Gastrocnemius medialis (tissue), 4 donors: ENCODE measurements around the gene KDM2B. TPM values are rescaled to one million over a fixed set of nuclear protein-coding genes. Genes with fewer than 3 reads are reported as not detected.

Experiments
- ATAC-seq, 2 donors: fragments of 150-250 bp; one replicate each; pipeline ENCODE4 v1.9.1; 2016
- DNase-seq, 2 donors: peaks; one replicate each; pipeline ENCODE4 v3.0.0-alpha.2; 2019
- H3K27ac ChIP-seq, 4 donors: fragments of 200-600 bp; sonication (generic); 1 replicate in 1 of 4; 2 replicates in 3 of 4; pipeline ENCODE4 v1.5.1; 2016 to 2018; ENCODE audit warnings: mild to moderate bottlenecking in 2 of 4, moderate library complexity in 1 of 4
- H3K27me3 ChIP-seq, 3 donors: fragments of 200-600 bp; sonication (generic) in 2 of 3; 1 replicate in 1 of 3; 2 replicates in 2 of 3; pipeline versions ENCODE4 v1.5.1 to v1.6.0; 2016 to 2019; ENCODE audit warnings: mild to moderate bottlenecking in 1 of 3, moderate library complexity in 1 of 3
- H3K36me3 ChIP-seq, 2 donors: fragments of 200-600 bp; sonication (generic) in 1 of 2; one replicate each; pipeline ENCODE4 v1.5.1; 2017 to 2018
- H3K4me1 ChIP-seq, 2 donors: fragments of 200-600 bp; sonication (generic) in 1 of 2; one replicate each; pipeline ENCODE4 v1.5.1; 2016 to 2017; ENCODE audit warnings: mild to moderate bottlenecking in 2 of 2
- H3K4me3 ChIP-seq, 4 donors: fragments of 200-600 bp; sonication (generic) in 3 of 4; 1 replicate in 1 of 4; 2 replicates in 3 of 4; pipeline ENCODE4 v1.5.1; 2016 to 2019; ENCODE audit warnings: mild to moderate bottlenecking in 2 of 4
- H3K9me3 ChIP-seq, 3 donors: fragments of 200-600 bp; sonication (generic) in 2 of 3; 1 replicate in 1 of 3; 2 replicates in 2 of 3; pipeline ENCODE4 v1.5.1; 2016 to 2019
- CTCF ChIP-seq, 5 experiments: fragments of 450-650 bp in 3 of 5; fragments of 200-600 bp in 2 of 5; sonication (generic) in 2 of 5; IDR thresholded peaks in 4 of 5; conservative IDR thresholded peaks in 1 of 5; 1 replicate in 4 of 5; 2 replicates in 1 of 5; pipeline ENCODE4 v1.5.1; 2016 to 2019; ENCODE audit warnings: antibody characterized with exemption in 5 of 5, mild to moderate bottlenecking in 3 of 5, moderate library complexity in 3 of 5
- POLR2A ChIP-seq, 2 donors: fragments of 450-650 bp; IDR thresholded peaks; one replicate each; pipeline ENCODE4 v1.6.1; 2017; ENCODE audit warnings: antibody characterized with exemption in 2 of 2, mild to moderate bottlenecking in 2 of 2, moderate library complexity in 2 of 2
- in situ Hi-C, 4 donors: fragments of 200-750 bp; cut with MboI; loops; one replicate each; pipeline versions ENCODE4 v1.15.0 to v1.8.0; 2017; ENCODE audit warnings: low sequenced_read_pairs in 4 of 4
- intact Hi-C: fragments of 100-400 bp; cut with DNase I; formaldehyde crosslinking; loops from one replicate; pipeline ENCODE4 v1.15.1; 2023; ENCODE audit warnings: low total_unique reads
- total RNA-seq, 4 donors: library from RNA; depleted of rRNA; stranded (reverse); fragments of >200 nt; gene quantifications; one replicate each; pipeline versions ENCODE4 v1.1.0 to v1.2.3, GENCODE V29; 2016

The KDM2B gene
- total RNA-seq, 4 donors from 2014 or later = 4.8 to 9.4 (median 8.3) TPM

- ATAC-seq = no peak
- H3K4me1 ChIP-seq = peaks cover 4 to 13% of the 10 kb centered on the region in 2 donors
- in situ Hi-C loops = no loop called here
Measured at GRCh38 chr12:121453629-121454028, 127.2 kb downstream of the KDM2B start.

GRCh38 chr12:121452985-121453360 is 127.8 kb downstream of the KDM2B start:
- ATAC-seq (no peak), DNase-seq (no peak)
- H3K27me3 ChIP-seq = no peaks in the 10 kb centered on the region
- H3K27ac ChIP-seq = peak overlapping the region in 1 of 4 donors; percentile 14
- in situ Hi-C loops (no loop called here), intact Hi-C loops (no loop called here)
- no peak overlapping the region for H3K4me3 ChIP-seq
- H3K9me3 ChIP-seq = no peaks in the 10 kb centered on the region
- no peaks in the 10 kb centered on the region for H3K36me3 ChIP-seq
- no peak for TF ChIP-seq CTCF (IDR thresholded peaks at IDR 0.05 in 4 of 5, conservative IDR thresholded peaks at IDR 0.05 in 1 of 5)
- H3K4me1 ChIP-seq = peaks cover 4 to 17% of the 10 kb centered on the region in 2 donors

More at GRCh38 chr12:121453629-121454028, 127.2 kb downstream of the KDM2B start:
- no peaks in the 10 kb centered on the region for H3K9me3 ChIP-seq
- no peak overlapping the region for H3K27ac ChIP-seq
- no peak for DNase-seq
- no peaks in the 10 kb centered on the region for H3K36me3 ChIP-seq
- no peaks in the 10 kb centered on the region for H3K27me3 ChIP-seq
- H3K4me3 ChIP-seq = no peak overlapping the region
- intact Hi-C loops = no loop called here
- TF ChIP-seq CTCF (IDR thresholded peaks at IDR 0.05 in 4 of 5, conservative IDR thresholded peaks at IDR 0.05 in 1 of 5) (no peak), POLR2A (IDR thresholded peaks at IDR 0.05) (no peak)

- H3K4me3 ChIP-seq = peak overlapping the region in 3 of 4 donors; percentile 13 to 23 (median 17)
Measured at GRCh38 chr12:121452340-121452984, 128.4 kb downstream of the KDM2B start.

GRCh38 chr12:121451961-121452339 is 128.9 kb downstream of the KDM2B start:
- H3K27ac ChIP-seq = peak overlapping the region in 2 of 4 donors; percentile 9 to 14
- no peak for ATAC-seq
- no peak for DNase-seq
- no peak for TF ChIP-seq CTCF (IDR thresholded peaks at IDR 0.05 in 4 of 5, conservative IDR thresholded peaks at IDR 0.05 in 1 of 5)
- no peak for TF ChIP-seq POLR2A (IDR thresholded peaks at IDR 0.05)
- H3K27me3 ChIP-seq = no peaks in the 10 kb centered on the region
- intact Hi-C loops (no loop called here), in situ Hi-C loops (no loop called here)
- H3K4me3 ChIP-seq = peak overlapping the region in 3 of 4 donors; percentile 13 to 23 (median 17)
- H3K4me1 ChIP-seq = peaks cover 4 to 17% of the 10 kb centered on the region in 2 donors
- H3K36me3 ChIP-seq = no peaks in the 10 kb centered on the region
- no peaks in the 10 kb centered on the region for H3K9me3 ChIP-seq

More at GRCh38 chr12:121452340-121452984, 128.4 kb downstream of the KDM2B start:
- in situ Hi-C loops (no loop called here), intact Hi-C loops (no loop called here)
- Histone ChIP-seq H3K27ac (peak overlapping the region in 2 of 4 donors; percentile 9 to 14), H3K36me3 (no peaks in the 10 kb centered on the region), H3K4me1 (peaks cover 4 to 17% of the 10 kb centered on the region in 2 donors), H3K27me3 (no peaks in the 10 kb centered on the region), H3K9me3 (no peaks in the 10 kb centered on the region)
- no peak for TF ChIP-seq POLR2A (IDR thresholded peaks at IDR 0.05)
- no peak for TF ChIP-seq CTCF (IDR thresholded peaks at IDR 0.05 in 4 of 5, conservative IDR thresholded peaks at IDR 0.05 in 1 of 5)
- ATAC-seq = no peak
- DNase-seq = no peak
